ENCODE results near the gene PROZ. TPM values are rescaled to one million over a fixed set of nuclear protein-coding genes. Genes with fewer than 3 reads are reported as not detected.
"Not testable (repeated sequence)": the region's sequence is repeated elsewhere in the genome, so short reads cannot be mapped to it uniquely, and the experiment has no call there.

The PROZ gene
- total RNA-seq, 1 donor from 2014 or later = not detected

GRCh38 chr13:113152984-113153809 is 5.3 kb upstream of the PROZ start:
- intact Hi-C loops (cut with micrococcal nuclease) = loop anchor here (1.0 kb wide), 1 partner anchor 55 kb away; the partner anchor contains the start of gene PCID2
- Mint-ChIP-seq H3K27me3 (peaks cover 20% of the 10 kb centered on the region), H3K4me1 (peaks cover 15% of the 10 kb centered on the region), H3K4me3 (peak overlapping the region; percentile 82), H3K36me3 (ENCODE audit: low read depth) (peaks cover 9% of the 10 kb centered on the region), H3K27ac (peak overlapping the region; percentile 79), H3K9me3 (peaks cover 13% of the 10 kb centered on the region)
- peak; percentile 68 for DNase-seq

- H3K36me3 Mint-ChIP-seq (ENCODE audit: low read depth) = peaks cover 9% of the 10 kb centered on the region
- intact Hi-C loops (cut with micrococcal nuclease) = loop anchor here (1.0 kb wide), 1 partner anchor 54 kb away; the partner anchor contains the start of gene PCID2
Measured at GRCh38 chr13:113153810-113154748, 4.4 kb upstream of the PROZ start.

GRCh38 chr13:113155201-113155600 is 3.2 kb upstream of the PROZ start:
- H3K36me3 Mint-ChIP-seq (ENCODE audit: low read depth) = peaks cover 9% of the 10 kb centered on the region
- DNase-seq = no peak
- peaks cover 19% of the 10 kb centered on the region for H3K27me3 Mint-ChIP-seq
- intact Hi-C loops (cut with micrococcal nuclease) = no loop called here
- H3K4me1 Mint-ChIP-seq = peaks cover 19% of the 10 kb centered on the region
- H3K27ac Mint-ChIP-seq = no peak overlapping the region
- peaks cover 13% of the 10 kb centered on the region for H3K9me3 Mint-ChIP-seq
- H3K4me3 Mint-ChIP-seq = no peak overlapping the region

More at GRCh38 chr13:113153810-113154748, 4.4 kb upstream of the PROZ start:
- peaks cover 20% of the 10 kb centered on the region for H3K27me3 Mint-ChIP-seq
- H3K9me3 Mint-ChIP-seq = peaks cover 13% of the 10 kb centered on the region
- H3K4me1 Mint-ChIP-seq = peaks cover 15% of the 10 kb centered on the region
- peak overlapping the region; percentile 78 for H3K4me3 Mint-ChIP-seq
- DNase-seq = peak; percentile 87
- peak overlapping the region; percentile 79 for H3K27ac Mint-ChIP-seq

GRCh38 chr13:113155982-113156655 is 2.3 kb upstream of the PROZ start:
- Mint-ChIP-seq H3K9me3 (peaks cover 13% of the 10 kb centered on the region), H3K27ac (no peak overlapping the region), H3K4me3 (no peak overlapping the region), H3K4me1 (peaks cover 23% of the 10 kb centered on the region), H3K27me3 (peaks cover 17% of the 10 kb centered on the region), H3K36me3 (ENCODE audit: low read depth) (peaks cover 9% of the 10 kb centered on the region)
- DNase-seq = no peak
- intact Hi-C loops (cut with micrococcal nuclease) = no loop called here

GRCh38 chr13:113157206-113157928 is 1.1 kb upstream of the PROZ start:
- peaks cover 24% of the 10 kb centered on the region for H3K4me1 Mint-ChIP-seq
- no peak overlapping the region for H3K27ac Mint-ChIP-seq
- peaks cover 10% of the 10 kb centered on the region for H3K27me3 Mint-ChIP-seq
- H3K36me3 Mint-ChIP-seq (ENCODE audit: low read depth) = peaks cover 9% of the 10 kb centered on the region
- H3K4me3 Mint-ChIP-seq = no peak overlapping the region
- H3K9me3 Mint-ChIP-seq = peaks cover 13% of the 10 kb centered on the region
- no peak for DNase-seq
- intact Hi-C loops (cut with micrococcal nuclease) = no loop called here

GRCh38 chr13:113158946-113159345 is 498 bp downstream of the PROZ start:
- no peak for DNase-seq
- Mint-ChIP-seq H3K4me1 (peaks cover 20% of the 10 kb centered on the region), H3K36me3 (ENCODE audit: low read depth) (peaks cover 7% of the 10 kb centered on the region), H3K27ac (no peak overlapping the region), H3K9me3 (peaks cover 13% of the 10 kb centered on the region), H3K27me3 (peaks cover 4% of the 10 kb centered on the region), H3K4me3 (no peak overlapping the region)
- intact Hi-C loops (cut with micrococcal nuclease) = no loop called here

- H3K4me3 Mint-ChIP-seq = no peak overlapping the region
- H3K4me1 Mint-ChIP-seq = peaks cover 20% of the 10 kb centered on the region
- H3K9me3 Mint-ChIP-seq = peaks cover 13% of the 10 kb centered on the region
- H3K36me3 Mint-ChIP-seq (ENCODE audit: low read depth) = peaks cover 7% of the 10 kb centered on the region
- no peak for DNase-seq
- H3K27ac Mint-ChIP-seq = no peak overlapping the region
- H3K27me3 Mint-ChIP-seq = peaks cover 4% of the 10 kb centered on the region
- intact Hi-C loops (cut with micrococcal nuclease) = no loop called here
Measured at GRCh38 chr13:113159701-113160100, 1.3 kb downstream of the PROZ start.

GRCh38 chr13:113160983-113161382 is 2.5 kb downstream of the PROZ start:
- H3K27ac Mint-ChIP-seq = peak overlapping the region; percentile 75
- peak overlapping the region; percentile 59 for H3K4me3 Mint-ChIP-seq
- intact Hi-C loops (cut with micrococcal nuclease) = no loop called here
- no peak for DNase-seq
- H3K36me3 Mint-ChIP-seq (ENCODE audit: low read depth) = peaks cover 2% of the 10 kb centered on the region
- H3K9me3 Mint-ChIP-seq = peaks cover 4% of the 10 kb centered on the region
- peaks cover 21% of the 10 kb centered on the region for H3K4me1 Mint-ChIP-seq
- H3K27me3 Mint-ChIP-seq = peaks cover 4% of the 10 kb centered on the region

- peak overlapping the region; percentile 59 for H3K4me3 Mint-ChIP-seq
- H3K27me3 Mint-ChIP-seq = peaks cover 4% of the 10 kb centered on the region
- H3K4me1 Mint-ChIP-seq = peaks cover 23% of the 10 kb centered on the region
- H3K36me3 Mint-ChIP-seq (ENCODE audit: low read depth) = peaks cover 2% of the 10 kb centered on the region
- peaks cover 4% of the 10 kb centered on the region for H3K9me3 Mint-ChIP-seq
- intact Hi-C loops (cut with micrococcal nuclease) = no loop called here
- peak overlapping the region; percentile 75 for H3K27ac Mint-ChIP-seq
- DNase-seq = no peak
Measured at GRCh38 chr13:113161433-113161832, 3.0 kb downstream of the PROZ start.

GRCh38 chr13:113161975-113162374 is 3.5 kb downstream of the PROZ start:
- H3K9me3 Mint-ChIP-seq; H3K36me3 Mint-ChIP-seq (ENCODE audit: low read depth); H3K4me3 Mint-ChIP-seq; DNase-seq; H3K27me3 Mint-ChIP-seq; H3K27ac Mint-ChIP-seq; intact Hi-C loops (cut with micrococcal nuclease): not testable (repeated sequence)
- peaks cover 23% of the 10 kb centered on the region for H3K4me1 Mint-ChIP-seq

- peaks cover 23% of the 10 kb centered on the region for H3K4me1 Mint-ChIP-seq
- peak overlapping the region; percentile 28 for H3K4me3 Mint-ChIP-seq
- no peaks in the 10 kb centered on the region for H3K27me3 Mint-ChIP-seq
- H3K27ac Mint-ChIP-seq = peak overlapping the region; percentile 36
- H3K9me3 Mint-ChIP-seq = no peaks in the 10 kb centered on the region
- DNase-seq = peak; percentile 74
- peaks cover 4% of the 10 kb centered on the region for H3K36me3 Mint-ChIP-seq (ENCODE audit: low read depth)
- intact Hi-C loops (cut with micrococcal nuclease) = no loop called here
Measured at GRCh38 chr13:113162783-113163685, 4.6 kb downstream of the PROZ start.

GRCh38 chr13:113164492-113164891 is 6.0 kb downstream of the PROZ start:
- H3K27ac Mint-ChIP-seq = no peak overlapping the region
- peaks cover 14% of the 10 kb centered on the region for H3K36me3 Mint-ChIP-seq (ENCODE audit: low read depth)

More at GRCh38 chr13:113164492-113164891, 6.0 kb downstream of the PROZ start:
- Mint-ChIP-seq H3K4me3 (no peak overlapping the region), H3K4me1 (peaks cover 23% of the 10 kb centered on the region), H3K9me3 (no peaks in the 10 kb centered on the region), H3K27me3 (no peaks in the 10 kb centered on the region)
- no peak for DNase-seq
- intact Hi-C loops (cut with micrococcal nuclease) = no loop called here
